GM18520 (cell line): ENCODE results near the gene CTNNA3.
"Not testable (repeated sequence)": the region's sequence is repeated elsewhere in the genome, so short reads cannot be mapped to it uniquely, and the experiment has no call there.

Experiments
- ATAC-seq: cut with Tn5 transposase; IDR thresholded peaks from one replicate; pipeline ENCODE4 v1.9.1; 2021; ENCODE audit not compliant: unreplicated experiment

CTNNA3 gene

DNA sequence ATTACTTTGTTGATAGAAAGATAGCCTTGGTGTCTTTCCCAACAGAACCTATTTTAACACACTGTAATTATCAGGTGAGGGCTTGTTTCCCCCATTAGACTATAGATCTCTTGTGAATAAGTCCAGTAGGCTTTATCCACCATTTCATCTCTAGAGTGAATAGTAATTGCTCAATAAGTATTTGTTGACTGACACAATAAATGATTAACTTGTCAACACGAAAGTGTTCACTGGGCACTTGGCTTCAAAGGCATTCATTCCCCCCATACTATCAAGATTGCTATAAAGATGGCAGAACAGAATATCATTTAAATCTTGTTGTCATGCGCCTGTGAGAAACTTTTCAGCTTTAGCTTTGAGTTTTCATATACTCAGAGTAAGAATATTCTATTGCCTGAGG, 1194.6 kb downstream of the CTNNA3 start:
- no peak for ATAC-seq

DNA sequence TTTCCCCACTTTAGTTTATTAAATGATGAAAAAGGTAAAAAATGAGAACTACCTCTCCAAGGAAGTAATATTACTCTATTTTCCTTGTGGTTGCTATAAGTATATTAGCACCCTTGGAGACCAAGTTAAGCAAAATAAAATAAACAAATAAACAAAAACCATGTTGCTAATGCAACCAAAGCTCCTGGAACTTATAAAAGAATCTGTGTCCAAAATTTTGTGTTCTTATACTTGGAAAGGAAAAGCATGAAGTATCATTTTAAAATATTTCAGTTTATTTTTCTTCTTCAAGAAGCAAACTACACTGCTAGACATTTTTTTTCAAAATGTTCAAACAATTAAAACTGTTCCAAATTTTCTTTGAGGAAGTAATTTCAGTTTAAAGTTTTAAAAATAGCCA, 1212.0 kb downstream of the CTNNA3 start:
- no peak for ATAC-seq

DNA sequence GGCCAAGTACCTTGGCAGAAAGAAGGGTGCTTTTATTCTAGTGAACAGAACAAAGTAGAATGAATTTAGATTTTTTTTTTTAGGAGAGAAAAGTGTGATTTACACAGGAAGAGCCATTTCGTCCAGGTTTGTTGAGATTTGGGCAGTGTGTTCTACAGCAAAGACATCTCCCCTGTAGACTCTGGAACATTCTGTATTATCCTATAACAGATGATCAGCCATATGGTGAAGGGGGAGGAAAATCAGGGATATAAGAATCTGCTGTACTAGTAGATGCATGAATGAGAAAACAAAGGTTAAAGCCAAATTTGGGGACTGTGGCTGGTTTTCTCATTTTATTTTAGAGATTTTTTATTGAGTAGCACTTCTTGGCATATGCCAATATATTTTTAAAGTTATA, 1223.8 kb downstream of the CTNNA3 start:
- ATAC-seq: no peak

DNA sequence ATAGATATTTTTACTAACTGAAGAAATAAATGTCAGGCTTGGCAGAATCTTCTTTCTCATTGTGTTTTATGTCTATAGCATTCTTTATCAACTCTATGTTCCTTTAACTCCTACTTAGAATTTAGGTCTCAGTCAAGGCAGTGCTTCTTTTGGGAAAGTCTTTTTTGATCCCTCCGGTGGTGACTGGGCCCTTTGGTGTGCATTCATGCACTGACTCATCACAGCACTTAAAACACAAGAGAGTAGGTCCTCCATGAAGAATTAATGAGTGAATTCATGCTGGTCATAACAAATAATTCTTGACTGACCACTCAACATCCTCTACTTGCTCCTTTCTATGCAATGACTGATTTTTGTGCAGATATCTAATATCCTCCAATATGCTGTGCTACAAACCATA, 1229.0 kb downstream of the CTNNA3 start:
- no peak for ATAC-seq

DNA sequence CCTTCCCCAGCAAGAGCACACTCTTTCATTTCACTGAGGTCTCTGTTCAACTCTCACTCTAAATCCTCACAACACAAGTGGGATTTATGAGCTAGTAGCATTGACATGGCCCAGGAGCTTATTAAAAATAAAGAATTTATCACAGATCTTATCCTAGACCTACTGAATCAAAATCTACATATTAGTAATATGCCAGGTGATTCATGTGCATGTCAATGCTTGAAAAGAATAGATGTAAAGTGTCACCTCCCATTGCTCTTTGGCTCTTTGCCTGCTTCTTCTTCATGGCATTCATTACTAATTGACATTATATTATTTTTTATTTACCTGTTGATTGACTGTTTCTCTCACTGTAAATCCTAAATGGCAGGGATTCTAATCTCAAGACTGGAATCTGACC, 1229.4 kb downstream of the CTNNA3 start:
- ATAC-seq: no peak

DNA sequence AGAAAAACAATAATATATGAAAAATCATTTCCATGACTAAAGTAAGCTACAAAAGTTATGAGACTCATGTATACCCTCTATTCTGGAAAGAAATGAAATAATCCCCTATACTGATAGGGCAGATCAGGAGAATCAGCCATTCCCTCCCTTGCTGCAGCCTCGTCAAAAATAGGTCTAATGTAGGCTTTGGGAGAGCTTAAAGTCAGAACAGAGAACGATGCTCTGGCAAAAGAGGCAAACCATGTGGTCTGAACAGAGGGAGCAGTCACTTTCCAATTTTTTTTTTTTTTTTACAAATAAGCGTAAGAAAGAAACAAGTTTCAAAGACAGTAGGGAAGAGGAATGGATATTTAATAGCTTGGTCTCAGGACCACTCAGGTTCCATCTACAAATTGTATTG, 1232.4 kb downstream of the CTNNA3 start:
- ATAC-seq: no peak

DNA sequence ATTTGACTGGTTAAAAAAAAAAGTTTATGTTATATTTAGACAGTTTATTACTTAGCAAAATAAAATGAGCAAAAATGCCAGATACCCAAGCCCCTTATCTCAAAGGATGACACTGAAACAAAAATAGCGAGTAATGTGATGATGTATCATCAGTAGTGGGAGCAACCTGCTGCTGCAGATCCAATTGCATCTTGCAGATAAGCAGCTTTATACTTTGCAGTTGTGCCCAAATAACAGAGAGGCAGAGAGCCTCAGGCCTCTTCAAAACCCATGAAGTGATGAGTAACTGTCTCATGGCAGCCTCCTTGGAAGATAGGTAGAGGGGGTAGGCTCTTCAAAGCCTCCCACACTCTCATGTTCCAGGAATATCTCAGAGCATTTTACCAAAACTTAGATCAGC, 1238.4 kb downstream of the CTNNA3 start:
- no peak for ATAC-seq

DNA sequence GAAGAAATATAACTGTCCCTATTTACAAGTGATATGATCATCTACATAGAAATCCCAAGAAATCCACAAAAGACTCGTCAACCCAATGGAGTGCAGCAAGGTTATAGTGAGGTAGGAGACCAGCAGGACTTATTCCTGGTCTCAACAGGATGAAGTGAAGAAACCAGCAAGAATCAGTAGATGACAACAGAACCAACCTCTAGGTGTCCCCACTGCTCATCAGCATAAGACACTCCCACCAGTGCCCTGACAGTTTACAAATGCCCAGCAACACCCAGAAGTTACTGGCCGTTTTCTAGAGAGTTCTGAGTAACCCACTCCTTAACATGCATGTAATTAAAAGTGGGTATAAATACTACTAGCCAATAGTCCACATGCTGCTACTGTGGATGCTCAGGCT, 1240.7 kb downstream of the CTNNA3 start:
- ATAC-seq: no peak

DNA sequence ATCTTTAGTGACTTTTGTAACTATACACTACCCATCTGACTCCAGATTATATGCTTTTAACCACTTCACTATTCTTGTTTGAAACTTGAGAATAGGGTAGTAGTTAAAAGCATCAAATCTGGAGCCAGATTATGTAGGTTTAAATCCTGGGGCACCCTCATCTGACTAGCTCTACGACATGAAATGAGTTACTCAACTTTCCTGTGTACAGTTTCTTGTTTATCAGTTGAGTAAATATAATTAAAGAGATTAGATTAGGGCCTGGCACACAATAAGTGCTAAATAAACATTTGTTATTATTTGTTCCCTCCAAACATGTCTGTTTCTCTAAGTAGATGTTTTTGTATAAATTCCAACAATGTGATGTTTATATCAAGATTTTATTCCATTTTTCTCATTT, 1255.4 kb downstream of the CTNNA3 start:
- ATAC-seq: no peak

DNA sequence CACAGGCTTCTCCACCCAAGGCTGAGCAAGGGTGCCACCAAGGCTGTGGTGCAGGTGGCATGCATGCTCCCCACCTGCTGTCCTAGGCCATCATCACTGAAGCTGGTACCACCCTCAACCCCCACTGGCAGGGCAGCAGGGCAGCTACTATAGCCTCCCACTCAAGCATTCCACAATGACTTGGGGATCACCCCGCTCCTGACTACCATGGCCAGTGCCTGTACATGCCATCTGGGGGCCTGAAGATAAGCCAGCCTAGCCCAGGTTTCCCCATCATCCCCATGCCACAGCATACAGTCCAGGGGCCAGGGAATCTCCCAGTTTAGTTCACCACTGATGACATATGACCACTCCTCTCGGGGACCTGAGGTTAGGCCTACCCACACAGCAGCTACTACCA, 1281.1 kb downstream of the CTNNA3 start:
- no peak for ATAC-seq

DNA sequence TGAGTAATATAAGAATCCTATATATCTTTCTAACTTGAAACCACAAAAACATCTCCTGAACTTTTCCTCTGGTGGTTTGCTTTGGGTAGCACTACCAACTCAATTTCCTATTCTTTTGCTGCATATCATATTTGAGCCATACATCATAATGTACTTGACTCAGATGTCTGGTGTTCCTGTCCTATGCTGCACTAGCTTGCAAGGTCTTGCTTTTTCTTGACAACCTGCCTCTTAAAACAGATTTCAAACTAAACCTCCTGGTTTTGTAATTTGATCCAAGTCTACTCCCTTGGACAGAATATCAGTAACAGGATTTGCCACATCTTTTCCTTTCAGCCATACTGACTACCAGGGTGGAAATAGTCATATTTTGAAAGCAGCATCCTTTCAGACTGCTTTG, 1290.4 kb downstream of the CTNNA3 start:
- no peak for ATAC-seq

DNA sequence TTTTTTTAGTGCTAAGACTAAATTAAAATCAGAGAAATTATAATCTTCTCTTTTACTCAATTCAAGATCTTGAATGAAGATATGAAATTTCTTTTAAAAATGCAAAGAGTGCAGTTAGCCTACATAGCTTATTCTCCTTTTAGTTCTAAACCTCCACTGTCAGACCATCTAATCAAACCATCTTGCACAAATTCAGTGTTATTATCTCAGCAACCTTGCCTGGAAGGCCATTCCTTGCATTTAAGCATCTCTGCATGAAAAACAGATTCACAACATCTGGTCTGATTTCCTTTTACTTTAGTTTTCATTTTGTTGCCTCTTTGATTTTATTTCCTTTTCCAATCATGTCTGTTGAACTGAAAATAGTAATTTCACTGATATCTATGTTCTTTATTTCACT, 1297.3 kb downstream of the CTNNA3 start:
- no peak for ATAC-seq

DNA sequence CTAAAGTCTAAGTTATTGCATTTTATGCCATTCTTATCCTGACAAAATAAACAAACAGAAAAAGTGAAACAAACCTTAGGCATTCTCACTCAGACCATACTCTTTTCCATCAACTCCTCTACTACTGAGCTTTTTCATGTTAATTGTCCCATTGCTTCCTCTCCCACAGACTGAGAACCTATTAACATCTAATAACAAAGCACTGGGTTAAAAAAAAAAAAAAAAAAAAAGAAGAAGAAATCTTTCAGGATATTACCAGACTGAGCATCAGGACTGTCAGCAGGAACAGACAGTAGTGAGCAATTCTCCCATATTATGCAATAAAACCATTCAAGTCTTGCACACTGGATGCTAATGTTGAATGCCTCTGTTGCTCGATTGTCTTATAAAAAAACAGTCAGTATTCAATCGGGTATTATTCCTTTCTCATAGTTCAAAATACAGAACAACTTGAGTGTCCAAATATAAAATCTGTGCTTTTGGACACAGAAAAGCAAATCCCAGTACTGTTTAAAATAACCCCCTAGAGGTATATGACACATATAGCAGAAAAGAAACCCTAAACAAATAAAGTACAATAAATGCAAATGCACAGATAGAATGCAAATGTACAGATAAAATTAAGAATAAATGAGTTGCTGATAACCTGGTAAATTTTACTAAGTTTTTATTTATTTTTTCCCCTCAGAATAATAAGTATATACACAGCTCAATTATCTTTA, 1301.5 kb downstream of the CTNNA3 start:
- no peak for ATAC-seq

DNA sequence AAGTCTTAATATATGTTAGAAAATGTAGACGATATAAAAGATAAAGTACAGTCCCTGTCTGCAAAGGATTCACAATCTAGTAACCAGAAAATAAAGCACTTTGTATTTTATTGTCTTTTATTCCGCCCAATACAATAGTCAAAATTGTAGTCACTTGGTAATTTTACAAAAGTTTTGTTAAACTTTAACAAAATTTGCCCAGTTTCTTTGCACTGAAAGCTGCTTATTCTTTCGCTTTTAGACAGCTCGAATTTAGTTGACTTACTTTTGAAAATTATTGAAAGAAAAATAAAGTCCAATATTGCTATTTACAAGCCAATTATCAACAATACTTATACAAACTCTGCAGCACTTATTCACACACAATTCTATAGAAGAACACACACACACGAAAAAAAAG, 1305.1 kb downstream of the CTNNA3 start:
- no peak for ATAC-seq

DNA sequence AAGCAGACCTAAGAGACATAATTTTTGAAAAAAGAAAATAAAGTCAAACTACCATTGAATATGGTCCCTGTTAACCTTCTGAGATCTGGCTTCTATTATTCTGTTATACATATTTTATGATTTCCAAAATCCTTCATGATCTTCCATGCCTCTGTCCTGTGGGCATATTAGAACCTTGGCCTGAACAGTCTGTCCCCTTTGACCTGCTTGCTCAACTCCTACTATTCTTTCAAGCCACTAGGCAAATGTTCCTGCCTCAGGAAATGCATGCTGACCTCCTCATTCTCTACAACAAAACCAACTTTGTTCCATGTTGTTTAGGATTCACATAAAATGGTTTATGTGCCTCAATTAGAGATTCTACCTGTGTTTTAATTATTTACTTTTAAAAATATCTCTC, 1315.0 kb downstream of the CTNNA3 start:
- ATAC-seq: no peak

DNA sequence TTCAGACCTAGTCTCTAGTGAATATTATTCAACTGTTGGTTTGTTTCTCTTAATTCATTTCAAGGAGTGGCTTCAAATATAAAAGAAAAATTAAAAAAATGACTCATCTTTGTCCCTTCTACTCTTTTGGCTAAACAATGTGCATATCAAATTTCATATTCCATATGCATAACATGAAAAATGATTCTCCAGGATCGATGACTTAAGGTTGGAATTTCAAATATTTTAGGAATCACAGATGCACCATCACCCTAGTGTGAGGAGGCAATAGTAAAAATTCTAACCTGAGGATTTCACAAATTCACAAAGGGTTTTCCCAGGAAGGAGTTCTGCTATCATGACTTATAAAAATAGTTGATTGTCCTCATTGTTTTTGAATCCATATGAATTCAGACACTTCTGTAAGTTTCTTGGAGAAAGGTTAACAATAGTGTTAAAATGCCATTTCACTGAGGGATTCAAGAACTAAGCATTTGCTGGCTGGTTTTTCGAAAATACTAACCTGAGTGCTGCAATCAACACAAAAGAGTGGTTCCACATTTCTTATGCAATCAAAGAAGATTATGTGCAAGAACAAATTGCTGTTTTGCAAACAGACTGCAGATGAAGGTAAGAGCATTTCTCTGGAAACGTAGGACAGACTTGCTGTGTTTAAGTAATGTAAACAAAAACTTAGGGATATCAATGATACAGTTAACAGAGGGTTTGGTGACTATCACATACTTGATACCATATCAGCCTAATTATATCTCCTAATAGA, 1317.7 kb downstream of the CTNNA3 start:
- no peak for ATAC-seq

DNA sequence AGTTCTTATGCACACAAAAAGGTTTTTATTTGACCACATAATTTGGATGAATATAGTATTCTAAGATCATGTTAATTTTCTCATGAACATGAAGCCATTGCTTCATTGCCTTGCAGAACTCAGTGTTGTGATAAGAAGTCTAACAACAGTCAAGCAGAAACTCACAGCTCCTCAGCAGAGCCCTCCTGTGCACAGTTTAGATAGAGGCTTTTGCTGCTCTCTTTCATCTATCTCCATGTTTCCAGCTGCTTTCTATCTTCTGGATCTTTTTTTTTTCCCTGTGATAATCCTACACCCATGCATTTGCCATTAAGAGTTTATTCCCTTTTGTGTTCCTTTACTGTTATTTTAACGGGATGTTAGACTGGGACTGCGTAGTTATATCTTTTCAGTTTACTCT, 1327.8 kb downstream of the CTNNA3 start:
- ATAC-seq: no peak

DNA sequence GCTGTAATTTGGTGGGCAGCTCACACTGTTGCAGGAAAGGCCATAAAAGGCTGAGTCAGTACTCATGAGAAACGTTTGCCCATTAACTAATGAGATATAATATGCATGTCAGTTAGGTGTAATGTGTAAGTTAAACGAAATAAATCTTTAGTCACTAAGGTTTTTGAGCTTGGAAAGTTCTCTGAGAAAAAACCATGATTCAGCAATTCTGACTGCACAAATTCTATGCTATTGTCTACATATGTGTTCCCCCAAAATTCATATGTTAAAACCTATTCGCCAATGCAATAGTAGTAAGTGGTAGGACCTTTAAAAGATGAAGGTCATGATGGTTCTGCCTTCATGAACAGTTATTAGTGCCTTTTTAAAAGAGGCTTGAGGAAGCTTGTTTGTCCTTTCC, 1329.8 kb downstream of the CTNNA3 start:
- ATAC-seq: no peak

DNA sequence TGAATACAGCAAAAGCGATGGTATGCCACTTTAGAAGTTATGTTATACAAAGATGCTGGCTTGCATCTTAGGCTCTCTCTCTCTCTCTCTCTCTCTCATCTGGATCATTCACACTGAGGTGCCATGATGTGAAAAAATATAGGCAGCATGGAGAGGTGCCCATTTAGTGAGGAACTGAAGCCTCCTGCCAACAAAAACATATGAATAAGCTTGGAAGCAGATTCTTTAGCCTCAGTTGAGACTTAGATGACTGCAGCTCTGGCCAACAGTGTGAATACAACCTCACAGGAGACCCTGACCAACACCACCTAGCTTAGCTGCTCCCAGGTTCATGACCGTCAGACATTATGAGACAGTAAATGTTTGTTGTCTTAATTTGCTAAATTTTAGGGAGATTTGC, 1330.3 kb downstream of the CTNNA3 start:
- ATAC-seq: no peak

DNA sequence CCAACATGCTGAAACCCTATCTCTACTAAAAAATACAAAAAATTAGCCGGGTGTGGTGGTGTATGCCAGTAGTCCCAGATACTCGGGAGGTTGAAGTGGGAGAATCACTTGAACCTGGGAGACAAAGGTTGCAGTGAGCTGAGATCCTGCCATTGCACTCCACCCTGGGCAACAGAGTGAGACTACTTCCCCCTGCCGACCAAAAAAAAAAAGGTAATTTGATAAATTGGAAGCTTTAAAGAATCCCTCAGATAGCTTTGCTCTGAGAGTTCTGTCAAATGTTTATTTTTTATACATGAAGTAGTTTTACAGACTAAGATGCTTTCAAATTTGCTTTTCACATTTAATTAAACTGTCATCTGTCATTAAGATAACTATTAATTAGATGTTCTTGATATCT, 1333.5 kb downstream of the CTNNA3 start:
- ATAC-seq: no peak

DNA sequence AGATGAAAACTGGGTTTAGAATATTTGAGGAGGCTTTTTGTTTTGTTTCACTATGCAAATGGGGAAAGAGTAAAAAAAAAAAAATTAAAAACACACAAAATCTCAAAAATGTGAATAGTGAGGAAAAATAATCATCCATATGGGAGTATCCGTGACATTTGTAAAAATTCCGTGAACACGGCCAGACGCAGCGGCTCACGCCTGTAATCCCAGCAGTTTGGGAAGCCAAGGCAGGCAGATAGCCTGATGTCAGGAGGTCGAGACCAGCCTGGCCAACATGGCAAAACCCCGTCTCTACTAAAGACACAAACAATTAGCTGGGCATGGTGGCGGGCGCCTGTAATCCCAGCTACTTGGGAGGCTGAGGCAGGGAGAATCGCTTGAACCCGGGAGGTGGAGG, 1342.2 kb downstream of the CTNNA3 start:
- not testable (repeated sequence) for ATAC-seq

DNA sequence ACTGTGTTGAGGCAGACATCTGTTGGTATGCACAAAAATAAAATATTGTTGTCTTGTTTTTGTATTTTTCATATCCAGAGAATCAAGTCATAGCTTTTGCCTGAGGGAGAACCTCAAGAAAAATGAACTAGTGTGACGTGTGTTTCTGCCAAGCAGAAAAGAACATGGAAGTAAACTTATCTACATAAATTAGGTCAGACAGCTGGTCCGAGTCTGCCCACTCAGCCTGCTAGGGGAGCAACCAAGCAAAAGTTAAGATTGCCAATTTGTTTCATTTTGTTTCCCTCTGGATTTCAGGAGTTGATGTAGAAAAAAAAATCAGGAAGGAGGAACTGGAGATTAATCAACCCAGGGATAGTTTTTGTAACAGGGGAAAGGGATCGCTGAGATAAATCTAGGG, 1342.6 kb downstream of the CTNNA3 start:
- ATAC-seq: no peak
